Measurements from ENCODE around the gene WDR46. TPM values are rescaled to one million over a fixed set of nuclear protein-coding genes. Genes with fewer than 3 reads are reported as not detected.

WDR46 gene
- total RNA-seq, 2 experiments from 2014 or later: 50.0 to 58.0 TPM

GRCh38 chr6:33236852-33237251 lies 52.2 kb downstream of the WDR46 start:
- Mint-ChIP-seq H3K9me3 (no peaks in the 10 kb centered on the region), H3K4me1 (peaks cover 4% of the 10 kb centered on the region), H3K27me3 (peaks cover 25% of the 10 kb centered on the region), H3K27ac (no peak overlapping the region), H3K4me3 (no peak overlapping the region), H3K36me3 (no peaks in the 10 kb centered on the region)
- POLR2A ChIA-PET: interaction anchor here (1.0 kb wide), 1 partner anchor 18 kb away, joined by 3 read pairs; no protein-coding TSS in a partner anchor
- DNase-seq: no peak
- no peak for ATAC-seq (ENCODE audit: low read depth)

DNA sequence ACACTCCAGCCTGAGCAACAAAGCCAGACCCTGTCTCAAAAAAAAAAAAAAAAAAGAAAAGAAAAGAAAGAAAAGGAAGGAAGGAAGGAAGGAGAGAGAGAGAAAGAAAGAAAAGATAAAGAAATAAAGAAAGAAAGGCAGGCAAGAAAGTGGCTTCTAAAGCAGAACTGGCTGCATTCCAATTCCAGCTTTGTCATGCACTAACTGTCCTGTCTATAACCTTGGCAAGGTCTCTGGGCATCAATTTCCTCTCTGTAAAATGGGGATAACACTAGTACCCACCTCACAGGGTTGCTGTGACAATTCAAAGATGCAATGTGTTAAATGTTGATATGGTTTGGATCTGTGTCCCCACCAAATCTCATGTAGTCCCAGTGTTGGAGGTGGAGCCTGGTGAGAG lies 52.7 kb downstream of the WDR46 start:
- H3K4me1 Mint-ChIP-seq: peaks cover 3% of the 10 kb centered on the region

GRCh38 chr6:33235221-33235634 lies 53.8 kb downstream of the WDR46 start:
- H3K4me1 Mint-ChIP-seq: peaks cover 1% of the 10 kb centered on the region
- ATAC-seq (ENCODE audit: low read depth) (no peak), DNase-seq (no peak)
- no peaks in the 10 kb centered on the region for H3K36me3 Mint-ChIP-seq
- H3K4me3 Mint-ChIP-seq: no peak overlapping the region
- POLR2A ChIA-PET: interaction anchor here (0.6 kb wide), 1 partner anchor 175 kb away, joined by 3 read pairs; no protein-coding TSS in a partner anchor
- peaks cover 28% of the 10 kb centered on the region for H3K27me3 Mint-ChIP-seq
- no peak overlapping the region for H3K27ac Mint-ChIP-seq
- no peaks in the 10 kb centered on the region for H3K9me3 Mint-ChIP-seq

More for the DNA sequence above, 52.7 kb downstream of the WDR46 start:
- Mint-ChIP-seq H3K36me3 (no peaks in the 10 kb centered on the region), H3K4me3 (no peak overlapping the region), H3K27ac (no peak overlapping the region), H3K9me3 (no peaks in the 10 kb centered on the region), H3K27me3 (peaks cover 27% of the 10 kb centered on the region)
- DNase-seq: no peak
- POLR2A ChIA-PET: interaction anchor here (1.0 kb wide), 1 partner anchor 19 kb away, joined by 3 read pairs; no protein-coding TSS in a partner anchor
- no peak for ATAC-seq (ENCODE audit: low read depth)

Small RNAs within 50 kb of the gene (microRNA-seq; reads per million reads assigned to microRNA genes)
- gene MIR6834: not detected
- gene MIR6873: not detected

Other genes with a start within 250 kb of the WDR46 start
- gene HLA-DPA1, start 215.6 kb downstream of the WDR46 start, total RNA-seq: 10 to 100 TPM; 35.7 to 39.8 TPM
- 10 to 100 TPM; 43.4 to 44.7 TPM for gene HLA-DPB1, start 213.2 kb downstream of the WDR46 start, total RNA-seq
- 1 to 10 TPM in 1 of 2 experiments, under 1 TPM in 1; 1.00 to 1.1 TPM for gene COL11A2, start 96.8 kb downstream of the WDR46 start, total RNA-seq
- 10 to 100 TPM; 54.6 to 60.0 TPM for gene RXRB, start 88.6 kb downstream of the WDR46 start, total RNA-seq
- gene SLC39A7, start 88.4 kb downstream of the WDR46 start, total RNA-seq: 10 to 100 TPM; 41.7 to 44.8 TPM
- 10 to 100 TPM; 21.1 to 21.8 TPM for gene HSD17B8, start 84.6 kb downstream of the WDR46 start, total RNA-seq
- gene RING1, start 80.7 kb downstream of the WDR46 start, total RNA-seq: 10 to 100 TPM; 41.2 to 41.8 TPM
- 10 to 100 TPM; 72.3 to 76.0 TPM for gene VPS52, start 17.4 kb downstream of the WDR46 start, total RNA-seq
- gene RPS18, start 17.2 kb downstream of the WDR46 start, total RNA-seq: 1,000 to 10,000 TPM; 3,300 to 3,409 TPM
- 10 to 100 TPM; 32.0 to 35.4 TPM for gene B3GALT4, start 12.1 kb downstream of the WDR46 start, total RNA-seq
- 10 to 100 TPM; 53.3 to 54.7 TPM for gene PFDN6, start 362 bp upstream of the WDR46 start, total RNA-seq
- gene RGL2, start 9.7 kb upstream of the WDR46 start, total RNA-seq: 10 to 100 TPM; 65.4 to 65.5 TPM
- gene TAPBP, start 24.8 kb upstream of the WDR46 start, total RNA-seq: 100 to 1,000 TPM; 250 to 257 TPM
- 10 to 100 TPM; 20.9 to 24.5 TPM for gene ZBTB22, start 28.5 kb upstream of the WDR46 start, total RNA-seq
- 100 to 1,000 TPM; 108 to 117 TPM for gene DAXX, start 33.7 kb upstream of the WDR46 start, total RNA-seq
- gene KIFC1, start 102.6 kb upstream of the WDR46 start, total RNA-seq: 100 to 1,000 TPM; 117 to 127 TPM
- gene PHF1, start 121.8 kb upstream of the WDR46 start, total RNA-seq: 100 to 1,000 TPM in 1 of 2 experiments, 10 to 100 TPM in 1; 98.3 to 105 TPM
- 100 to 1,000 TPM; 202 to 209 TPM for gene CUTA, start 128.9 kb upstream of the WDR46 start, total RNA-seq
- gene SYNGAP1, start 130.8 kb upstream of the WDR46 start, total RNA-seq: 10 to 100 TPM; 53.3 to 60.1 TPM
- 1 to 10 TPM; 9.1 to 9.8 TPM for gene ZBTB9, start 165.3 kb upstream of the WDR46 start, total RNA-seq

Measured in activated naive CD8-positive, alpha-beta T cell treated with anti-CD3 and anti-CD28 coated beads, Interleukin-2, amount 10 ng/mL, durations not matched to agents 7 days and 5 days (primary cell).